Osteoblast (primary cell): ENCODE results near the gene MCM6. TPM values are rescaled to one million over a fixed set of nuclear protein-coding genes. Genes with fewer than 3 reads are reported as not detected.
A peak's percentile ranks its signal among the peaks of the same experiment; 100 is the strongest.

Experiments
- DNase-seq: peaks from one replicate; pipeline ENCODE4 v3.0.0; 2011; ENCODE audit warnings: low spot score, mixed read lengths; ENCODE audit not compliant: insufficient read length; ENCODE audit errors: missing footprints
- H2AFZ ChIP-seq: 2 replicates; pipeline ENCODE4 v1.6.0; 2011; ENCODE audit warnings: mild to moderate bottlenecking, low read length
- H3K27ac ChIP-seq: 2 replicates; pipeline ENCODE4 v1.5.1; 2011; ENCODE audit warnings: mild to moderate bottlenecking, low read depth, low read length, moderate library complexity
- H3K27me3 ChIP-seq: 2 replicates; pipeline ENCODE4 v1.6.0; 2012; ENCODE audit warnings: mild to moderate bottlenecking, control low read depth, inconsistent platforms, low read length, moderate library complexity; ENCODE audit not compliant: insufficient read depth
- H3K36me3 ChIP-seq: 2 replicates; pipeline ENCODE4 v1.5.1; 2011; ENCODE audit warnings: mild to moderate bottlenecking, low read length, control low read depth, moderate library complexity; ENCODE audit not compliant: insufficient read depth
- H3K4me1 ChIP-seq: 2 replicates; pipeline ENCODE4 v1.5.1; 2011; ENCODE audit warnings: mild to moderate bottlenecking, low read length, control low read depth, moderate library complexity; ENCODE audit not compliant: insufficient read depth
- H3K4me2 ChIP-seq: 2 replicates; pipeline ENCODE4 v1.6.0; 2011; ENCODE audit warnings: mild to moderate bottlenecking, low read length; ENCODE audit not compliant: insufficient read depth
- H3K4me3 ChIP-seq: fragments of 200-600 bp; sonication (generic); 3 replicates; pipeline ENCODE4 v1.5.1; 2012; ENCODE audit warnings: mild to moderate bottlenecking, low read length, inconsistent platforms; ENCODE audit not compliant: insufficient read depth
- H3K79me2 ChIP-seq: 2 replicates; pipeline ENCODE4 v1.6.0; 2012; ENCODE audit warnings: mild to moderate bottlenecking, low read length, control low read depth, inconsistent platforms; ENCODE audit not compliant: insufficient read depth
- H3K9me3 ChIP-seq: 2 replicates; pipeline ENCODE4 v1.5.1; 2011; ENCODE audit warnings: low read depth, low read length, control low read depth
- H4K20me1 ChIP-seq: 2 replicates; pipeline ENCODE4 v1.6.0; 2012; ENCODE audit warnings: mild to moderate bottlenecking, low read length, control low read depth; ENCODE audit not compliant: insufficient read depth
- CTCF ChIP-seq: IDR thresholded peaks from 2 replicates; pipeline ENCODE4 v1.5.1; 2011; ENCODE audit warnings: mild to moderate bottlenecking, low read depth, low read length, moderate library complexity; ENCODE audit errors: extremely low read depth
- total RNA-seq: library from RNA; depleted of rRNA; stranded (reverse); fragments of >200 nt; gene quantifications from 2 replicates; pipeline ENCODE4 v1.2.3, GENCODE V29; 2012

The MCM6 gene
- total RNA-seq, 1 donor, result 14.5 TPM

- no peak overlapping the region for H3K4me3 ChIP-seq
- no peak for DNase-seq
- H3K4me2 ChIP-seq, result no peak overlapping the region
- H3K27me3 ChIP-seq, result no peaks in the 10 kb centered on the region
- peaks cover 2% of the 10 kb centered on the region for H3K9me3 ChIP-seq
- H3K79me2 ChIP-seq, result no peaks in the 10 kb centered on the region
- H4K20me1 ChIP-seq, result no peaks in the 10 kb centered on the region
- H2AFZ ChIP-seq, result no peak overlapping the region
- TF ChIP-seq CTCF, result no peak
- H3K4me1 ChIP-seq, result peaks cover 4% of the 10 kb centered on the region
- no peak overlapping the region for H3K27ac ChIP-seq
- H3K36me3 ChIP-seq, result no peaks in the 10 kb centered on the region
These were observed 50.6 kb downstream of the MCM6 start for GRCh38 chr2:135825550-135826176.

GRCh38 chr2:135825131-135825530, 51.1 kb downstream of the MCM6 start:
- no peak overlapping the region for H2AFZ ChIP-seq
- no peak for DNase-seq
- H3K27me3 ChIP-seq, result no peaks in the 10 kb centered on the region
- H3K9me3 ChIP-seq, result peaks cover 2% of the 10 kb centered on the region
- H4K20me1 ChIP-seq, result no peaks in the 10 kb centered on the region
- no peak overlapping the region for H3K4me3 ChIP-seq
- TF ChIP-seq CTCF, result no peak
- H3K79me2 ChIP-seq, result no peaks in the 10 kb centered on the region
- no peaks in the 10 kb centered on the region for H3K36me3 ChIP-seq
- H3K4me1 ChIP-seq, result peaks cover 9% of the 10 kb centered on the region
- no peak overlapping the region for H3K27ac ChIP-seq
- no peak overlapping the region for H3K4me2 ChIP-seq

DNA sequence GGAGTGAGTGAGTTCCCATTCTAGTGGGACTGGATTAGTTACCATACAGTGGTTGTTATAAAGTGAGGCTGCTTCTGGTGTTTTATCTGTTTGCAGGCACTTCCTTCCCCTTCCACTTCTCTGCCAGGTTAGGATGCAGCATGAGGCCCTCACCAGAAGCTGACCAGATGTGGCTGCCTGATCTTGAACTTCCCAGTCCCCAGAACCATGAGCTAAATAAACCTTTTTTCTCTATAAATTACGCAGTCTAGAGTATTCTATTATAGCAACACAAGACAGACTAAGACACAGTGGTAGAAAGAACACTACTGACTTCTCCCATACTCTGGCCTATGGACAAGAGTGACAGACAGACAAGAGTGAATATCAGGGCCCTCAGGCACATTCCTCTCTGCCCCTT, 53.4 kb downstream of the MCM6 start:
- Histone ChIP-seq H3K4me2 (no peak overlapping the region), H3K27me3 (no peaks in the 10 kb centered on the region), H3K9me3 (peaks cover 2% of the 10 kb centered on the region), H3K4me1 (peaks cover 26% of the 10 kb centered on the region), H3K36me3 (no peaks in the 10 kb centered on the region), H3K79me2 (no peaks in the 10 kb centered on the region), H3K4me3 (no peak overlapping the region), H3K27ac (no peak overlapping the region), H4K20me1 (no peaks in the 10 kb centered on the region), H2AFZ (no peak overlapping the region)
- no peak for DNase-seq
- TF ChIP-seq CTCF, result no peak

GRCh38 chr2:135821190-135821589, 55.1 kb downstream of the MCM6 start:
- Histone ChIP-seq H3K27ac (no peak overlapping the region), H3K36me3 (no peaks in the 10 kb centered on the region), H2AFZ (no peak overlapping the region), H3K4me2 (peak overlapping the region; percentile 23), H3K4me1 (peaks cover 27% of the 10 kb centered on the region), H3K79me2 (no peaks in the 10 kb centered on the region), H3K27me3 (no peaks in the 10 kb centered on the region), H3K4me3 (no peak overlapping the region), H3K9me3 (peaks cover 2% of the 10 kb centered on the region), H4K20me1 (no peaks in the 10 kb centered on the region)
- TF ChIP-seq CTCF, result no peak
- no peak for DNase-seq
